Measurements from ENCODE around the gene HRH2.
"Not testable (repeated sequence)": the region's sequence is repeated elsewhere in the genome, so short reads cannot be mapped to it uniquely, and the experiment has no call there.

The HRH2 gene

DNA sequence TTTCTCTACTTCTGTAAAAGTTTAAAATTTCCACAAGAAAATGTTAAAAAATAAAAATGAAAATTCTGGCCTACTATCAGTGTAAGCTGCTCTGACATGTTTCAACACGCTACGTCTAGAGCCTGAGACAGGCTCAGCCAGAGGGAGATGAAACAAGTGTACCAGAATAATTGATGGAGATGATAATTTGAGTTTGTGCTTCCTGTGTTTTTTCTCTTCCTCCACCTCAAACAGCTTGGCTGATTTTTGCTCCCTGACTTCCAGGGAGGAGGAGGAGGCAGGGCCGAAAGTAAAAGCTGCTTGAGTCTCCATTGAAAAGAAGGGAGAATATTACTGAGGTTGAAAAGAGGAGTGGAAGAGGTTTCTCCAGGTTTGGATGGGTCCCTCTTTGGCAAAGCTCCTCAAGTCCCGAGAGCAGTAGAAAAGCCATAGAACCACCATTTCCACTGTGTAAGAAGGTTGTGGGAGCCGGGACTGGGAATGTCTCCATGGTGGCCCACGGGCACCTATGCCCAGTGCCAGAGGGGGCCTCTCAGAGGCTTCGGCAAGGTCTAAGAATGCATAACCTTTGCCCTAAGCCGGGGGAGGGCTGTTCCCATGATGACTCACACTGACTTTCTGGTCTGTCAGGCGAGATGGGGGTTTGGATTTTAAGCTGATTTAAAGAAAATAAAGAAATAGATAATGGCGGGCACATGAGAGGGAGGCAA is 95.1 kb downstream of the HRH2 start:
- no peak for DNase-seq (ENCODE audit: low read depth)
- no peak overlapping the region for H3K4me3 ChIP-seq (ENCODE audit: low read depth, low read length)

DNA sequence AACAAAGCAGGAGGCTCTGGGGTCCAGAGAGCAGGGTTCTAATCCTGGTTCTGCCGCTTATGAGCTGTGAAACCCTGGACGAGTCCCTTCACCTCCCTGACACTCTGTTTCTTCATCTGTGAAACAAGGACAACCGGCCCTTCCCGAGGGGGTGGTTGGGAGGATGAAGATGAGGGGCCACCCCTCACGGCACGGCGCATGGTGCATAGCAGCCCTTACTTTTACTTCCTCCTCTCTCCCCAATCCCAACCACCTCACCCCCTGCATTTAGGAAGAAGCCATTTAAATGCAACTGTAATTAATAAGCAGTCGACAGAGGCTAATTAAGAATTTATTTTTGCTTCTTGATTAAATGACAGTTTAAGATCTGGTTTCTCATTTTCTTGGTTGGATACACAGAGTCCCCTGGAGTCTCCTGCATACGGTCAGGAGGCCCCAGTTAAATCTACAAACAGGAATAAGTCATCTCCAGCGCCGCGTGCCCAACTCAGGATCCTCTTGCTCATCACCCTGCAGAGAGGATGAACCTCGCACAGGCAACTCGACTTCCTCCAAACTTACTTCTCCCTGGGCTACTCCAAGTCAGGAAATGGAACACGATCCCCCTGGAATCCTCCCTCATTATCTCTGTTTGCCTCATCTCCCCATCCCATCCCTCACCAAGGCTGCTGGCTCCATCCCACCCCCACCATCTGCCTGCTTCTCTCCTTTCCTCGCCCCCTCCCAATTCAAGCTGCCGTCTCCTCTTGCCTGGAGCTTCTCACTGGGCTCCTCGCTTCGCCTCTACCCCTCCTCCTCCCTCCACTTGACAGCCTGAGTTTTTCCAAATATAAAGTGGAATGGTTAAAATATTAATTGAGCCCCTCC is 95.9 kb downstream of the HRH2 start:
- no peak for DNase-seq (ENCODE audit: low read depth)
- H3K4me3 ChIP-seq (ENCODE audit: low read depth, low read length) = no peak overlapping the region

DNA sequence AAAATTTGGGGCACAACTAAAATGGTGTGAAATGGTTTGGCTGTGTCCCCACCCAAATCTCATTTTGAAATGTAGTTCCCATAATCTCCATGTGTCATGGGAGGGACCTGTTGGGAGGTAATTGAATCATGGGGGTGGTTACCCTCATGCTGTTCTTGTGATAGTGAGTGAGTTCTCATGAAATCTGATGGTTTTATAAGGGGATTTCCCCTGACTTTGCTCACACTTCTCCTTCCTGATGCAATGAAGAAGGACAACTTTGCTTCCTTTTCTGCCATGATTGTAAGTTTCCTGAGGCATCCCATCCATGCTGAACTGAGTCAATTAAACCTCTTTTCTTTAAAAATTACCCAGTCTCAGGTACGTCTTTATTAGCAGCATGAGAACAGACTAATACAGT is 102.1 kb downstream of the HRH2 start:
- not testable (repeated sequence) for H3K4me3 ChIP-seq (ENCODE audit: low read depth, low read length); DNase-seq (ENCODE audit: low read depth)
